DOHH2 (cell line): ENCODE results near the gene GAREM1.

Experiments used
- H3F3A ChIP-seq: fragments of 200-600 bp; sonication (generic), shearing (Covaris generic); 2 replicates; pipeline ENCODE4 v1.6.0; 2016; ENCODE audit warnings: antibody characterized with exemption, mild to moderate bottlenecking; ENCODE audit not compliant: control insufficient read depth, insufficient read depth
- H3K27ac ChIP-seq: fragments of 200-600 bp; sonication (generic); 2 replicates; pipeline ENCODE4 v1.5.1; 2014; ENCODE audit warnings: low read depth, mild to moderate bottlenecking, low read length, moderate library complexity
- H3K27me3 ChIP-seq: fragments of 200-600 bp; sonication (generic); 2 replicates; pipeline ENCODE4 v1.6.1; 2014; ENCODE audit warnings: mild to moderate bottlenecking, low read length, mixed read lengths; ENCODE audit not compliant: control insufficient read depth
- H3K36me3 ChIP-seq: fragments of 200-600 bp; sonication (generic); 2 replicates; pipeline ENCODE4 v1.6.1; 2014; ENCODE audit warnings: mild to moderate bottlenecking, low read length, moderate library complexity, mixed read lengths; ENCODE audit not compliant: control insufficient read depth
- H3K4me1 ChIP-seq: fragments of 200-600 bp; sonication (generic); 2 replicates; pipeline ENCODE4 v1.6.1; 2014; ENCODE audit warnings: mild to moderate bottlenecking, low read length, mixed read lengths; ENCODE audit not compliant: control insufficient read depth
- H3K4me2 ChIP-seq: fragments of 200-600 bp; sonication (generic); 2 replicates; pipeline ENCODE4 v1.6.0; 2014; ENCODE audit warnings: mild to moderate bottlenecking, low read length, moderate library complexity
- H3K4me3 ChIP-seq: fragments of 200-600 bp; sonication (generic); 2 replicates; pipeline ENCODE4 v1.5.1; 2014; ENCODE audit warnings: mild to moderate bottlenecking, low read length, mixed read lengths
- H3K79me2 ChIP-seq: fragments of 200-600 bp; sonication (generic); 2 replicates; pipeline ENCODE4 v1.6.1; 2014; ENCODE audit warnings: mild to moderate bottlenecking, low read length, mixed read lengths; ENCODE audit not compliant: control insufficient read depth
- H3K9me2 ChIP-seq: fragments of 200-600 bp; sonication (generic); replicated peaks from 2 replicates; pipeline ENCODE4 v1.6.1; 2014; ENCODE audit warnings: mild to moderate bottlenecking, low read length, mixed read lengths; ENCODE audit not compliant: control insufficient read depth
- H3K9me3 ChIP-seq: fragments of 200-600 bp; sonication (generic); 2 replicates; pipeline ENCODE4 v1.6.1; 2014; ENCODE audit warnings: antibody characterized with exemption, low read length, mixed read lengths; ENCODE audit not compliant: control insufficient read depth, insufficient read depth
- H4K20me1 ChIP-seq: fragments of 200-600 bp; sonication (generic); 2 replicates; pipeline ENCODE4 v1.6.0; 2014; ENCODE audit warnings: low read depth, mild to moderate bottlenecking, antibody characterized with exemption, low read length, moderate library complexity; ENCODE audit not compliant: control insufficient read depth, insufficient read depth
- EZH2phosphoT487 ChIP-seq: fragments of 200-600 bp; sonication (generic); IDR thresholded peaks from 2 replicates; pipeline ENCODE4 v1.6.1; 2017; ENCODE audit warnings: borderline replicate concordance, mild to moderate bottlenecking, antibody characterized with exemption, low read length, moderate library complexity, mixed read lengths
- TF ChIP-seq, protein P1 (sequence below): fragments of 200-600 bp; sonication (generic); IDR thresholded peaks from one replicate; pipeline ENCODE4 v1.5.1; 2014; ENCODE audit warnings: antibody characterized with exemption, mild to moderate bottlenecking, low read depth, low read length; ENCODE audit not compliant: poor library complexity, severe bottlenecking

The GAREM1 gene

DNA sequence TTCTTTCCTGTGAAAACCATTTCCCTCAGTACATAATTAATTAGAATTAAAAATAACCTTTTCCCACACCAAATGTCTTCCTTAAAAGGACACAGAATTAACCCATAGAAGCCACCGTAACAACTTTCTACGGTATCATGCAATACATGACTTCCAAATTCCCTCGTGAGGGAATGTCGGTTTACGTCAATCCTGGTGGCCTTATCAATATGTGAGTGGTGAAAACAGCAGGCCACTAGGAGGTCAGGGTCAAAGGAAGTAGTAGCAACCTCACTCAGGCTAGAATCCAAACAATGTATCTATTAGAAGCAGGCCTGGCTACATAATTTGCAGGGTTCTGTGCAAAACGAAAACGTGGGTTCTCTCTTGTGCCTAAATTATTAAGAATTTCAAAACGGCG, 112.2 kb downstream of the GAREM1 start:
- TF ChIP-seq, protein P1, sequence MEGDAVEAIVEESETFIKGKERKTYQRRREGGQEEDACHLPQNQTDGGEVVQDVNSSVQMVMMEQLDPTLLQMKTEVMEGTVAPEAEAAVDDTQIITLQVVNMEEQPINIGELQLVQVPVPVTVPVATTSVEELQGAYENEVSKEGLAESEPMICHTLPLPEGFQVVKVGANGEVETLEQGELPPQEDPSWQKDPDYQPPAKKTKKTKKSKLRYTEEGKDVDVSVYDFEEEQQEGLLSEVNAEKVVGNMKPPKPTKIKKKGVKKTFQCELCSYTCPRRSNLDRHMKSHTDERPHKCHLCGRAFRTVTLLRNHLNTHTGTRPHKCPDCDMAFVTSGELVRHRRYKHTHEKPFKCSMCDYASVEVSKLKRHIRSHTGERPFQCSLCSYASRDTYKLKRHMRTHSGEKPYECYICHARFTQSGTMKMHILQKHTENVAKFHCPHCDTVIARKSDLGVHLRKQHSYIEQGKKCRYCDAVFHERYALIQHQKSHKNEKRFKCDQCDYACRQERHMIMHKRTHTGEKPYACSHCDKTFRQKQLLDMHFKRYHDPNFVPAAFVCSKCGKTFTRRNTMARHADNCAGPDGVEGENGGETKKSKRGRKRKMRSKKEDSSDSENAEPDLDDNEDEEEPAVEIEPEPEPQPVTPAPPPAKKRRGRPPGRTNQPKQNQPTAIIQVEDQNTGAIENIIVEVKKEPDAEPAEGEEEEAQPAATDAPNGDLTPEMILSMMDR, result peak; percentile 4
- TF ChIP-seq EZH2phosphoT487, result no peak

DNA sequence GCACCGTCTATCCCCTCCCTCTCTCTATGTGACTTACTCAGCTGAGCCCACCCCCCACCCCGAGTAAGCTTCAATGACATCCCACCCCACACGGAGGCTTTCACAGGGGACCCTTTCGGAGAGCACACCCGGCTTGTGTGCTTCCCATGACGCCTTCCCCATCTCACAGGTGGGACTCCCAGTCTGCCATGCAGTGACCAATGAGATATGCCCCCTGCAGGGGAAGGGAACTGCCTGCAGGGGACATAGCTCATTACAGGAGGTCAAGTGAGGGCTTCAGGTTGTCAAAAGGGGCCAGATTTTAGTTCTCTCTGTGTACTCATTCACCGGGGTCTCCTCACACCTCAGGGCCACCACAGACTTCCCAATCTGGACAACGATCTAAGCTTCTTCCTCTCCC, 112.6 kb downstream of the GAREM1 start:
- Histone ChIP-seq H3F3A (no peaks in the 10 kb centered on the region), H3K4me2 (no peak overlapping the region), H3K27me3 (no peaks in the 10 kb centered on the region), H4K20me1 (no peaks in the 10 kb centered on the region), H3K79me2 (no peaks in the 10 kb centered on the region), H3K27ac (no peak overlapping the region), H3K9me3 (no peaks in the 10 kb centered on the region), H3K36me3 (no peaks in the 10 kb centered on the region), H3K4me1 (no peaks in the 10 kb centered on the region), H3K4me3 (no peak overlapping the region), H3K9me2 (no peaks in the 10 kb centered on the region)
- no peak for TF ChIP-seq EZH2phosphoT487
- TF ChIP-seq, protein P1, result peak; percentile 11

More for the DNA sequence above, 112.2 kb downstream of the GAREM1 start:
- no peak overlapping the region for H3K4me3 ChIP-seq
- H3K9me3 ChIP-seq, result no peaks in the 10 kb centered on the region
- H4K20me1 ChIP-seq, result no peaks in the 10 kb centered on the region
- no peak overlapping the region for H3K27ac ChIP-seq
- H3K4me1 ChIP-seq, result no peaks in the 10 kb centered on the region
- no peaks in the 10 kb centered on the region for H3K9me2 ChIP-seq
- H3K79me2 ChIP-seq, result no peaks in the 10 kb centered on the region
- no peaks in the 10 kb centered on the region for H3K27me3 ChIP-seq
- H3F3A ChIP-seq, result no peaks in the 10 kb centered on the region
- no peak overlapping the region for H3K4me2 ChIP-seq
- no peaks in the 10 kb centered on the region for H3K36me3 ChIP-seq

DNA sequence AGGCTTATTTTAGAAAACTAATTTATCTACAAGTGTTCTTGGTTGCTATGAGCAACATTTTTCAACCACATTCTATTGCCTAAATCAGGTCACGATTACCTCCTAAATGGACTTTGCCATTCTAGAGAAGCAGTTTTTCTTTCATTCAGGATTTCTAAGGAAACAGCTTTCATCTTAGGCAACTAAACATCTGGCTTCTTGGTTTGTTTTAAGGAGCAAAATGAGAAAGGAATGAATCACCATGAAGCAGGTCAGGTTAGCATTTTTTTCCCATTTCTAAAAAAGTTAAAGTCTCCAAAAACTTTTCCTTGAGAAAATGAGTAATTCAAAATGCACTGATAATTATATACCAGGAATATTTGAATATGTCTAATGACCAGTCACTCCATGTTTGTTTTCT, 114.8 kb downstream of the GAREM1 start:
- no peaks in the 10 kb centered on the region for H3K9me2 ChIP-seq
- no peaks in the 10 kb centered on the region for H3K36me3 ChIP-seq

More for the DNA sequence above, 114.8 kb downstream of the GAREM1 start:
- H3K27ac ChIP-seq, result no peak overlapping the region
- H3K9me3 ChIP-seq, result no peaks in the 10 kb centered on the region
- H3F3A ChIP-seq, result no peaks in the 10 kb centered on the region
- H4K20me1 ChIP-seq, result no peaks in the 10 kb centered on the region
- no peaks in the 10 kb centered on the region for H3K4me1 ChIP-seq
- no peak overlapping the region for H3K4me2 ChIP-seq
- no peaks in the 10 kb centered on the region for H3K79me2 ChIP-seq
- H3K27me3 ChIP-seq, result no peaks in the 10 kb centered on the region
- TF ChIP-seq, protein P1, result no peak
- no peak for TF ChIP-seq EZH2phosphoT487
- H3K4me3 ChIP-seq, result no peak overlapping the region
